KMS-11 (cell line): Measurements from ENCODE around the gene AGPS.
"Not testable (repeated sequence)": the region's sequence is repeated elsewhere in the genome, so short reads cannot be mapped to it uniquely, and the experiment has no call there.

ENCODE experiments used
- H2AFZ ChIP-seq: fragments of 200-600 bp; sonication (generic); 2 replicates; pipeline ENCODE4 v1.6.1; 2016; ENCODE audit warnings: antibody characterized with exemption, mixed run types, low read depth
- H3K27ac ChIP-seq: fragments of 200-600 bp; sonication (generic); 2 replicates; pipeline ENCODE4 v1.6.1; 2016; ENCODE audit warnings: mild to moderate bottlenecking, mixed run types
- H3K27me3 ChIP-seq: fragments of 200-600 bp; sonication (generic); 2 replicates; pipeline ENCODE4 v1.6.1; 2017; ENCODE audit warnings: mild to moderate bottlenecking, low read depth, mixed run types, moderate library complexity; ENCODE audit not compliant: insufficient read depth
- H3K36me3 ChIP-seq: fragments of 200-600 bp; sonication (generic); 2 replicates; pipeline ENCODE4 v1.6.1; 2017; ENCODE audit warnings: mild to moderate bottlenecking, mixed run types; ENCODE audit not compliant: insufficient read depth
- H3K4me1 ChIP-seq: fragments of 200-600 bp; sonication (generic); 2 replicates; pipeline ENCODE4 v1.6.1; 2016; ENCODE audit warnings: mild to moderate bottlenecking, low read depth, mixed run types; ENCODE audit not compliant: poor library complexity, severe bottlenecking
- H3K4me2 ChIP-seq: fragments of 200-600 bp; sonication (generic); 2 replicates; pipeline ENCODE4 v1.7.0; 2016; ENCODE audit warnings: mild to moderate bottlenecking, mixed run types
- H3K4me3 ChIP-seq: fragments of 200-600 bp; sonication (generic); IDR thresholded peaks from 2 replicates; pipeline ENCODE4 v1.6.1; 2017; ENCODE audit warnings: low read depth, low read length, mixed read lengths; ENCODE audit not compliant: insufficient read depth
- H3K79me2 ChIP-seq: fragments of 200-600 bp; sonication (generic); 2 replicates; pipeline ENCODE4 v1.6.1; 2016; ENCODE audit warnings: low read depth, mixed run types; ENCODE audit not compliant: insufficient read depth
- H3K9ac ChIP-seq: fragments of 200-600 bp; sonication (generic); 2 replicates; pipeline ENCODE4 v1.6.1; 2016; ENCODE audit warnings: mild to moderate bottlenecking, mixed run types
- H4K20me1 ChIP-seq: fragments of 200-600 bp; sonication (generic); 2 replicates; pipeline ENCODE4 v1.6.1; 2016; ENCODE audit warnings: mild to moderate bottlenecking, mixed run types; ENCODE audit not compliant: insufficient read depth
- CTCF ChIP-seq: fragments of 200-600 bp; sonication (generic); conservative IDR thresholded peaks from 2 replicates; pipeline ENCODE4 v1.6.1; 2017; ENCODE audit warnings: low read depth, mild to moderate bottlenecking, antibody characterized with exemption, low read length, moderate library complexity, mixed read lengths

The AGPS gene

GRCh38 chr2:177448031-177448430 lies 55.5 kb downstream of the AGPS start:
- TF ChIP-seq CTCF, result no peak
- Histone ChIP-seq H4K20me1 (no peaks in the 10 kb centered on the region), H3K4me3 (no peak overlapping the region), H3K27ac (no peak overlapping the region), H3K9ac (no peak overlapping the region), H3K4me1 (no peaks in the 10 kb centered on the region), H3K27me3 (no peaks in the 10 kb centered on the region), H3K36me3 (no peaks in the 10 kb centered on the region; the same call in 1 of the 2 replicates), H3K4me2 (no peak overlapping the region), H2AFZ (no peak overlapping the region), H3K79me2 (no peaks in the 10 kb centered on the region)

GRCh38 chr2:177449159-177449558 lies 56.6 kb downstream of the AGPS start:
- Histone ChIP-seq H3K27ac (no peak overlapping the region), H3K4me2 (no peak overlapping the region), H3K9ac (no peak overlapping the region), H3K36me3 (no peaks in the 10 kb centered on the region; the same call in 1 of the 2 replicates), H3K27me3 (no peaks in the 10 kb centered on the region), H4K20me1 (no peaks in the 10 kb centered on the region), H3K79me2 (no peaks in the 10 kb centered on the region), H3K4me3 (no peak overlapping the region), H2AFZ (no peak overlapping the region), H3K4me1 (no peaks in the 10 kb centered on the region)
- TF ChIP-seq CTCF, result no peak

GRCh38 chr2:177455187-177455586 lies 62.6 kb downstream of the AGPS start:
- no peak overlapping the region for H3K4me3 ChIP-seq
- H4K20me1 ChIP-seq, result no peaks in the 10 kb centered on the region
- no peak overlapping the region for H2AFZ ChIP-seq
- H3K27ac ChIP-seq, result no peak overlapping the region
- H3K4me1 ChIP-seq, result no peaks in the 10 kb centered on the region
- H3K27me3 ChIP-seq, result no peaks in the 10 kb centered on the region
- H3K4me2 ChIP-seq, result no peak overlapping the region
- H3K79me2 ChIP-seq, result no peaks in the 10 kb centered on the region
- H3K9ac ChIP-seq, result no peak overlapping the region
- TF ChIP-seq CTCF, result no peak
- peaks cover 9% of the 10 kb centered on the region; the same call in 1 of the 2 replicates for H3K36me3 ChIP-seq

- H3K79me2 ChIP-seq, H3K36me3 ChIP-seq, H3K4me3 ChIP-seq: not testable (repeated sequence)
Measured at GRCh38 chr2:177459756-177460155, 67.2 kb downstream of the AGPS start.

GRCh38 chr2:177460973-177461585 lies 68.5 kb downstream of the AGPS start:
- H3K36me3 ChIP-seq, result no peaks in the 10 kb centered on the region; the same call in 1 of the 2 replicates
- H3K79me2 ChIP-seq, result no peaks in the 10 kb centered on the region
- H3K27ac ChIP-seq, result no peak overlapping the region
- H4K20me1 ChIP-seq, result no peaks in the 10 kb centered on the region
- H3K27me3 ChIP-seq, result no peaks in the 10 kb centered on the region
- no peak overlapping the region for H3K4me3 ChIP-seq
- no peak for TF ChIP-seq CTCF
- no peak overlapping the region for H2AFZ ChIP-seq
- H3K4me1 ChIP-seq, result no peaks in the 10 kb centered on the region
- no peak overlapping the region for H3K4me2 ChIP-seq
- no peak overlapping the region for H3K9ac ChIP-seq

More at GRCh38 chr2:177459756-177460155, 67.2 kb downstream of the AGPS start:
- H3K4me1 ChIP-seq, H2AFZ ChIP-seq, H3K9ac ChIP-seq, H4K20me1 ChIP-seq, H3K27ac ChIP-seq, H3K4me2 ChIP-seq, H3K27me3 ChIP-seq: not testable (repeated sequence)
